ENCODE data around the gene ZNF277. TPM values are rescaled to one million over a fixed set of nuclear protein-coding genes. Genes with fewer than 3 reads are reported as not detected.

ZNF277 gene
- total RNA-seq, 1 donor from 2014 or later = 19.0 TPM

Other genes with a start within 250 kb of the ZNF277 start
- 10.0 and 10.6 TPM in 2 replicates for gene DOCK4, start 296 bp upstream of the ZNF277 start, total RNA-seq
- gene IFRD1, start 243.8 kb downstream of the ZNF277 start, total RNA-seq = 18.0 and 27.3 TPM in 2 replicates